Stimulated activated CD4-positive, alpha-beta T cell treated with anti-CD3 and anti-CD28 coated beads, Interleukin-12 subunit alpha, Interleukin-12 subunit beta, amount 100 ng/mL, for 4 hours (primary cell): Measurements from ENCODE around the gene TTLL5.
A peak's percentile ranks its signal among the peaks of the same experiment; 100 is the strongest.

ENCODE experiments used
- DNase-seq: peaks from one replicate; pipeline ENCODE4 v3.0.0-alpha.2; 2020

The TTLL5 gene

GRCh38 chr14:75702616-75703261 is 41.7 kb downstream of the TTLL5 start:
- no peak for DNase-seq

- DNase-seq, result no peak
Observed at GRCh38 chr14:75703467-75703866, 42.4 kb downstream of the TTLL5 start.

- no peak for DNase-seq
Observed at GRCh38 chr14:75705014-75705413, 44.0 kb downstream of the TTLL5 start.

- peak; percentile 49 for DNase-seq
Observed at GRCh38 chr14:75709207-75709812, 48.3 kb downstream of the TTLL5 start.

- no peak for DNase-seq
Observed at GRCh38 chr14:75711105-75711795, 50.2 kb downstream of the TTLL5 start.

- DNase-seq, result no peak
Observed at GRCh38 chr14:75711796-75712211, 50.8 kb downstream of the TTLL5 start.

GRCh38 chr14:75714991-75715390 is 53.9 kb downstream of the TTLL5 start:
- DNase-seq, result no peak

- DNase-seq, result no peak
Observed at GRCh38 chr14:75715926-75716780, 55.1 kb downstream of the TTLL5 start.

GRCh38 chr14:75717729-75718128 is 56.7 kb downstream of the TTLL5 start:
- DNase-seq, result no peak

- DNase-seq, result no peak
Observed at GRCh38 chr14:75718199-75718598, 57.2 kb downstream of the TTLL5 start.

GRCh38 chr14:75720116-75720515 is 59.1 kb downstream of the TTLL5 start:
- DNase-seq, result no peak

- DNase-seq, result no peak
Observed at GRCh38 chr14:75720842-75721498, 59.9 kb downstream of the TTLL5 start.

GRCh38 chr14:75723716-75724115 is 62.7 kb downstream of the TTLL5 start:
- no peak for DNase-seq

- DNase-seq, result no peak
Observed at GRCh38 chr14:75724414-75725204, 63.6 kb downstream of the TTLL5 start.

GRCh38 chr14:75725481-75725880 is 64.4 kb downstream of the TTLL5 start:
- DNase-seq, result no peak

GRCh38 chr14:75726321-75726720 is 65.3 kb downstream of the TTLL5 start:
- no peak for DNase-seq

- no peak for DNase-seq
Observed at GRCh38 chr14:75727124-75727523, 66.1 kb downstream of the TTLL5 start.

GRCh38 chr14:75732888-75733287 is 71.8 kb downstream of the TTLL5 start:
- no peak for DNase-seq

GRCh38 chr14:75734854-75735253 is 73.8 kb downstream of the TTLL5 start:
- no peak for DNase-seq

GRCh38 chr14:75736845-75737485 is 75.9 kb downstream of the TTLL5 start:
- no peak for DNase-seq

- DNase-seq, result no peak
Observed at GRCh38 chr14:75738192-75738591, 77.1 kb downstream of the TTLL5 start.
